ENCODE measurements around the gene FRMPD2. TPM values are rescaled to one million over a fixed set of nuclear protein-coding genes. Genes with fewer than 3 reads are reported as not detected.
"Not testable (repeated sequence)": the region's sequence is repeated elsewhere in the genome, so short reads cannot be mapped to it uniquely, and the experiment has no call there.

Gene FRMPD2
- total RNA-seq, 4 donors from 2014 or later, result not detected

DNA sequence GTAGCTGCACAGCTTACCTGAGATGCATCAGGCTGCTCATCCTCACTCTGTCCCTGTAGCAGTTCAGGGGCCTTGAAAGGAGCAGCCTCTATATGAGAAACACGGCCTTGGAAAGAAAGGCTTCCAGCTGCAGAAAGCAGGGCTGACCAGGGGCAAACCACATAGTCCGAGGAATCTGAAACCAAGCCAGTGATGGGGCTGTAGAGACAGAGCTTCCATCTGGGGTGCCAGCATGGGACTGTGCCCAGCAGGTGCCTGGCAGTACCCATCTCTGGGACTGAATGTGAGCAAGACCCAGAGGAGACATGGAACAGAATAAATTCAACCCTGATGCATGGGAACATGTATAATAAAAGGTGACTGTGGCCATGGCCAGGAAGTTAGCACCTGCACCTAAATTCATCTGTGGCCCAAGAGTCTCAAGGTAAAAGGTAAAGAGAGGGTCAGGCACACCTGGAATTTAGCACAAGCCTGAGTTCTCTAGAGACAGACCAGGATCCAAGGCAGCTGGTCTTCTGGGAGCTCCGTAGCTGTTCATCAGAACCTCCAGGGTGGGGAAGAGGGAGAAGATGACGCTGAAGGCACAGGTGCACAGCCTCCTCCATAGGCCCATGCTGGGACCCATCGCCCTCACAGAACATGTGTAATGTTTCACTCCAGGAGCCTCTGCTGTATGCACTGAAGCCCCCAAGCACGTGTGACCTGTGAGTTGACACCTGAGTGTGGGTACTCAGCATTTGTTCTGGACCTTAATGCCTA, 25.3 kb downstream of the FRMPD2 start:
- Histone ChIP-seq H3K4me1 (no peaks in the 10 kb centered on the region), H3K27ac (no peak overlapping the region), H3K27me3 (no peaks in the 10 kb centered on the region), H3K4me3 (no peak overlapping the region), H3K9me3 (no peaks in the 10 kb centered on the region), H3K36me3 (no peaks in the 10 kb centered on the region)
- TF ChIP-seq CTCF (IDR thresholded peaks at IDR 0.05 in 4 of 5, conservative IDR thresholded peaks at IDR 0.05 in 1 of 5) (no peak), POLR2A (IDR thresholded peaks at IDR 0.05) (no peak)
- ATAC-seq (no peak), DNase-seq (no peak)
- intact Hi-C loops (cut with DNase I; ENCODE audit: low total_unique reads), result no loop called here
- in situ Hi-C loops (cut with MboI; ENCODE audit: low sequenced_read_pairs in 4 of 4), result no loop called here

GRCh38 chr10:48248462-48248861, 26.0 kb downstream of the FRMPD2 start:
- no peak for TF ChIP-seq CTCF (IDR thresholded peaks at IDR 0.05 in 4 of 5, conservative IDR thresholded peaks at IDR 0.05 in 1 of 5)
- no peak for TF ChIP-seq POLR2A (IDR thresholded peaks at IDR 0.05)
- DNase-seq (no peak), ATAC-seq (no peak)
- H3K27ac ChIP-seq, result no peak overlapping the region
- in situ Hi-C loops (cut with MboI; ENCODE audit: low sequenced_read_pairs in 4 of 4) (no loop called here), intact Hi-C loops (cut with DNase I; ENCODE audit: low total_unique reads) (no loop called here)
- H3K4me1 ChIP-seq, result no peaks in the 10 kb centered on the region
- H3K27me3 ChIP-seq, result no peaks in the 10 kb centered on the region
- H3K4me3 ChIP-seq, result no peak overlapping the region
- H3K9me3 ChIP-seq, result no peaks in the 10 kb centered on the region
- no peaks in the 10 kb centered on the region for H3K36me3 ChIP-seq

DNA sequence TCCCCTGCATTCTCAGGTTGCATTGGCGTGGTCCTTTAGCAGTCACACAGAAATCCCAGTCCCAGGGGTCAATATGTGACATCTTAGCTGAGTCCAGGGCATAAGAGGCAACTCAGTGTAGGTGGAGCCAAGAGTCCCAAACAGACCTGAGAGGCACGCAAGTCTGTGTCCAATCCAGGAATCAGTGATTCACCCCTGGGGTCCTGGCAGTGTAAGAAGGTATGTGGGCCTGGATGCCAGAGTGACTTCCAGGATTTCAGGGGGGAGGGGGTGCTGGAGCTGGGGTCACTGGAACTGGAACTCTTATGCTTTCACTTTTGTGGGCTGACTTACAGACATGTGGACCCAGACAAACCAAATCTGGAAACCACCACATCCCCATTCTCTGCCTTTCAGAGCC, 26.8 kb downstream of the FRMPD2 start:
- intact Hi-C loops (cut with DNase I; ENCODE audit: low total_unique reads), result no loop called here

GRCh38 chr10:48246501-48246900, 28.0 kb downstream of the FRMPD2 start:
- in situ Hi-C loops (cut with MboI; ENCODE audit: low sequenced_read_pairs in 4 of 4) (no loop called here), intact Hi-C loops (cut with DNase I; ENCODE audit: low total_unique reads) (no loop called here)
- TF ChIP-seq CTCF (IDR thresholded peaks at IDR 0.05 in 4 of 5, conservative IDR thresholded peaks at IDR 0.05 in 1 of 5), result no peak
- TF ChIP-seq POLR2A (IDR thresholded peaks at IDR 0.05), result no peak

More for the DNA sequence above, 26.8 kb downstream of the FRMPD2 start:
- DNase-seq, result no peak
- Histone ChIP-seq H3K36me3 (no peaks in the 10 kb centered on the region), H3K27me3 (no peaks in the 10 kb centered on the region), H3K27ac (no peak overlapping the region), H3K4me1 (no peaks in the 10 kb centered on the region), H3K9me3 (no peaks in the 10 kb centered on the region), H3K4me3 (no peak overlapping the region)
- no peak for ATAC-seq
- TF ChIP-seq CTCF (IDR thresholded peaks at IDR 0.05 in 4 of 5, conservative IDR thresholded peaks at IDR 0.05 in 1 of 5), result no peak
- TF ChIP-seq POLR2A (IDR thresholded peaks at IDR 0.05), result no peak
- in situ Hi-C loops (cut with MboI; ENCODE audit: low sequenced_read_pairs in 4 of 4), result no loop called here

DNA sequence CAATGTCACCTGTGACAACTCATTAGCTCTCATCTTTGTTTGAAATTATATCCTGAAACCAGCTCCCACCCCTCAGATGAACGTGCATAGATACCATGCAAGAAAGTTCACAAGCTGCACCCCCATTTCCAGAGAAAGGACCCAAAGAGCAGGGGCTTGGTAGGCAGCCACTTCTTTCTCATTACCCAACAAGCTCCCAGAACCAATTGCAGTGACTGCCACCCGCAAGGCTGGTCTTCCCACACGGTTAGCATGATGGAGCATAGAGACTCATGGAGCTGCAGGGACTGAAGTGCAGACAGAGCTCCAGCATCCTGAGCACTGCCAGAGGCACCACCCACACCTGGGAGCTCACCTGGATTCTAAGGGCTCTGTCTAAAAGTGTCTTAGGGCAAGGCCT, 28.5 kb downstream of the FRMPD2 start:
- ATAC-seq, result no peak
- no peak overlapping the region for H3K27ac ChIP-seq
- H3K4me3 ChIP-seq, result no peak overlapping the region
- in situ Hi-C loops (cut with MboI; ENCODE audit: low sequenced_read_pairs in 4 of 4) (no loop called here), intact Hi-C loops (cut with DNase I; ENCODE audit: low total_unique reads) (no loop called here)
- no peaks in the 10 kb centered on the region for H3K27me3 ChIP-seq
- TF ChIP-seq CTCF (IDR thresholded peaks at IDR 0.05 in 4 of 5, conservative IDR thresholded peaks at IDR 0.05 in 1 of 5) (no peak), POLR2A (IDR thresholded peaks at IDR 0.05) (no peak)
- no peaks in the 10 kb centered on the region for H3K36me3 ChIP-seq
- no peak for DNase-seq
- H3K9me3 ChIP-seq, result no peaks in the 10 kb centered on the region
- no peaks in the 10 kb centered on the region for H3K4me1 ChIP-seq

More at GRCh38 chr10:48246501-48246900, 28.0 kb downstream of the FRMPD2 start:
- no peaks in the 10 kb centered on the region for H3K4me1 ChIP-seq
- no peaks in the 10 kb centered on the region for H3K27me3 ChIP-seq
- DNase-seq, result no peak
- no peak for ATAC-seq
- no peak overlapping the region for H3K27ac ChIP-seq
- no peaks in the 10 kb centered on the region for H3K9me3 ChIP-seq
- no peaks in the 10 kb centered on the region for H3K36me3 ChIP-seq
- no peak overlapping the region for H3K4me3 ChIP-seq

DNA sequence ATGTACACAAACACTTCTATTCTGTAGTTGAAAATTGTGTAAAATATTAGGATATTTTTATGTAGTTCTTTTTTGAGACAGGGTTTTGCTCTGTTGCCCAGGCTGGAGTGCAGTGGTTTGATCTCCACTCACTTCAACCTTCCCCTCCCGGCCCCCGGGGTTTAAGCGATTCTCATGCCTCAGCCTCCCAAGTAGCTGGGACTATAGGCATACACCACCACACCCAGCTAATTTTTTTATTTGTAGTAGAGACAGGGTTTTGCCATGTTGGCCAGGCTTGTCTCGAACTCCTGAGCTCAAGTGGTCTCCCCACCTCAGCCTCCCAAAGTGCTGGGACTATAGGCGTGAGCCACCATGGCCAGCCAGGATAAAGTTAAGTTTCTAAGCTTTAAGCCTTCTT, 30.6 kb downstream of the FRMPD2 start:
- H3K36me3 ChIP-seq; H3K27me3 ChIP-seq; H3K9me3 ChIP-seq; ATAC-seq; in situ Hi-C loops (cut with MboI; ENCODE audit: low sequenced_read_pairs in 4 of 4); H3K4me1 ChIP-seq; H3K4me3 ChIP-seq; intact Hi-C loops (cut with DNase I; ENCODE audit: low total_unique reads); H3K27ac ChIP-seq; DNase-seq: not testable (repeated sequence)
